Testis (tissue), 3 donors: ENCODE results near the gene GLRA3. TPM values are rescaled to one million over a fixed set of nuclear protein-coding genes. Genes with fewer than 3 reads are reported as not detected.

Experiments
- DNase-seq: peaks from one replicate; pipeline ENCODE4 v3.0.0-alpha.2; 2019
- H3K27ac ChIP-seq, 2 donors: fragments of 200-600 bp; sonication (generic); one replicate each; pipeline ENCODE4 v1.5.1; 2019
- H3K27me3 ChIP-seq: fragments of 200-600 bp; sonication (generic); one replicate; pipeline ENCODE4 v1.5.1; 2019
- H3K36me3 ChIP-seq: fragments of 200-600 bp; sonication (generic); one replicate; pipeline ENCODE4 v1.5.1; 2017; ENCODE audit warnings: low read depth; ENCODE audit errors: missing control alignments
- H3K4me1 ChIP-seq: fragments of 200-600 bp; sonication (generic); one replicate; pipeline ENCODE4 v1.5.1; 2019
- H3K4me3 ChIP-seq, 2 donors: fragments of 200-600 bp; sonication (generic); one replicate each; pipeline ENCODE4 v1.5.1; 2017 to 2019
- H3K9me3 ChIP-seq: fragments of 200-600 bp; sonication (generic); one replicate; pipeline ENCODE4 v1.5.1; 2017
- POLR2A ChIP-seq: fragments of 450-650 bp; IDR thresholded peaks from one replicate; pipeline ENCODE4 v1.6.1; 2017; ENCODE audit warnings: antibody characterized with exemption, mild to moderate bottlenecking, moderate library complexity
- WGBS, 2 donors: methylation state at CpG; one replicate each; pipeline ENCODE4 v1.1.5; 2018; 5-methylcytosine and 5-hydroxymethylcytosine counted together
- intact Hi-C: fragments of 100-400 bp; cut with DNase I; formaldehyde crosslinking; loops from one replicate; pipeline ENCODE4 v1.15.1; 2023; ENCODE audit warnings: low total_unique reads
- polyA plus RNA-seq: library from polyadenylated mRNA; stranded (reverse); fragments of 350-450 nt; fragmentation: Illumina TruSeq; extraction: RNeasy Lipid Tissue Mini Kit (QIAGEN cat#74804); gene quantifications from one replicate; pipeline ENCODE4 v1.2.3, GENCODE V29; 2014; ENCODE audit warnings: low read depth, low replicate concordance; ENCODE audit not compliant: insufficient read depth
- total RNA-seq, 2 donors: library from RNA; depleted of rRNA; stranded (reverse); fragments of >200 nt; gene quantifications; one replicate each; pipeline ENCODE4 v1.2.3, GENCODE V29; 2016
- TF ChIP-seq, protein P1 (sequence below), 3 experiments: fragments of 450-650 bp in 2 of 3; fragments of 200-600 bp in 1 of 3; sonication (generic) in 1 of 3; IDR thresholded peaks; one replicate each; pipeline ENCODE4 v1.5.1; 2016 to 2019; ENCODE audit warnings: antibody characterized with exemption in 3 of 3, mild to moderate bottlenecking in 2 of 3, moderate library complexity in 1 of 3

GLRA3 gene
- total and polyA plus RNA-seq, 3 donors from 2014 or later: 1.2 to 1.3 (median 1.3) TPM

DNA sequence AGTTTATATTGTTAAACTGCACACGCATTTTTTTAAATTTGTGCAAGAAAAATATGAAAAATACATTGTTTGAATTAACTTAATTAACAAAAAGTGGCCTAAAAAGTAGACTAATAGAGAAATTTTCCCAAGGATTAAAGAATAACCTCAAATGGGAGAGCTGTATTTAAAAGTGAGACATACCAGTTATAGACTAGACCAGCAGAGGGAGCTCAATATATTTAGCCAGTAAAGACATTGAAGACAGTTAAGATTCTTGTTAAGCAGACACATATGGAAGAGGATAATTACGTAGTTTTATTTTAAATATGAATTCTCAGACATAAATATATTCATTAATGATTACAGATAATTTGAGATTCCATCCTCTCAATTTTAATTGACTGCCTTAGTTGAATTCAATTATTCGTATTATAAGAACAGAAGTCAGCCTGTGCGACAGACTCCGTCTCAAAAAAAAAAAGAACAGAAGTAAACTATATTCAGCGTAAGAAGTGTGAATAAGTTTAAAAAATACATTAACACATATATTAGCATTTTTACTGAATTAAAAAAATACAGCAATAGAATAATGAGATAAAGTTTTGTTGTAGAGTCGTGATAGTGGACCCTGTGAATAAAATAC lies 64.8 kb downstream of the GLRA3 start:
- Histone ChIP-seq H3K9me3 (no peaks in the 10 kb centered on the region), H3K27ac (no peak overlapping the region), H3K4me3 (no peak overlapping the region), H3K36me3 (no peaks in the 10 kb centered on the region), H3K4me1 (no peaks in the 10 kb centered on the region), H3K27me3 (no peaks in the 10 kb centered on the region)
- no peak for TF ChIP-seq POLR2A
- TF ChIP-seq, protein P1, sequence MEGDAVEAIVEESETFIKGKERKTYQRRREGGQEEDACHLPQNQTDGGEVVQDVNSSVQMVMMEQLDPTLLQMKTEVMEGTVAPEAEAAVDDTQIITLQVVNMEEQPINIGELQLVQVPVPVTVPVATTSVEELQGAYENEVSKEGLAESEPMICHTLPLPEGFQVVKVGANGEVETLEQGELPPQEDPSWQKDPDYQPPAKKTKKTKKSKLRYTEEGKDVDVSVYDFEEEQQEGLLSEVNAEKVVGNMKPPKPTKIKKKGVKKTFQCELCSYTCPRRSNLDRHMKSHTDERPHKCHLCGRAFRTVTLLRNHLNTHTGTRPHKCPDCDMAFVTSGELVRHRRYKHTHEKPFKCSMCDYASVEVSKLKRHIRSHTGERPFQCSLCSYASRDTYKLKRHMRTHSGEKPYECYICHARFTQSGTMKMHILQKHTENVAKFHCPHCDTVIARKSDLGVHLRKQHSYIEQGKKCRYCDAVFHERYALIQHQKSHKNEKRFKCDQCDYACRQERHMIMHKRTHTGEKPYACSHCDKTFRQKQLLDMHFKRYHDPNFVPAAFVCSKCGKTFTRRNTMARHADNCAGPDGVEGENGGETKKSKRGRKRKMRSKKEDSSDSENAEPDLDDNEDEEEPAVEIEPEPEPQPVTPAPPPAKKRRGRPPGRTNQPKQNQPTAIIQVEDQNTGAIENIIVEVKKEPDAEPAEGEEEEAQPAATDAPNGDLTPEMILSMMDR (IDR thresholded peaks at IDR 0.05): peak in 1 of 3 experiments; percentile 62
- 70 to 73% methylated on average over 7 of the region's 7 CpGs for WGBS, 2 donors
- no peak for DNase-seq
- intact Hi-C loops: no loop called here

DNA sequence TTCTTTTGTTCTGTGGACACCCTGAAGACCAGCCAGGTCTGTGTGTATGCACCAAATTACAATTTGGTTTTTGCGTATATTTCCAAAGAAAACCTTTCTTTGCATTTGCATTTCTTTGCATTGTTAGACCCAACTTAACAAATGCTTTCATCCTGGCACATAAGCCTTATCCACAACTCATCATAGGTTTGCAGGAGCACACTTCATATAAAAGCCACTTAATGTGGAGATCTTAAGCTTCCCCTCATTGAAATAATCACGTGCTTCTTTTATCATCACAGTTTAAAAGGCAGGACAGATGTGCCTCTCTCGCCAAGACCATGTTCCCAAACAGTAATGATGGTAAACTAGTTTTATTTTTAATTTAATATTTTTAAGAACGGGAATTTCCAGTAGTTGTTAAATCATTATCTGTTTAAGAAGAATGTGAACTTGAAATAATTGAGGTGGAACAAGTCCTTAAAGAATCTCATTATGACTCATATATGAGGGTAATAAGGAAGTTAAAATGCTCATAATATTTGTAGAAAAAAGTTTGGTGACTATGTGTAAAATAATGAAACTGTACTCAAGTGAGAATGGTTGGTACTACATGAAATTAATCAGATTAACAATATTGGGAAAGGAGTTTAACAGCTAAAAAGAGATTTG lies 65.5 kb downstream of the GLRA3 start:
- Histone ChIP-seq H3K4me3 (no peak overlapping the region), H3K27me3 (no peaks in the 10 kb centered on the region), H3K27ac (no peak overlapping the region), H3K9me3 (no peaks in the 10 kb centered on the region), H3K36me3 (no peaks in the 10 kb centered on the region), H3K4me1 (no peaks in the 10 kb centered on the region)
- TF ChIP-seq, protein P1 (IDR thresholded peaks at IDR 0.05): no peak
- intact Hi-C loops: no loop called here
- WGBS, 2 donors: 61 to 62% methylated on average over 4 of the region's 4 CpGs
- DNase-seq: no peak

DNA sequence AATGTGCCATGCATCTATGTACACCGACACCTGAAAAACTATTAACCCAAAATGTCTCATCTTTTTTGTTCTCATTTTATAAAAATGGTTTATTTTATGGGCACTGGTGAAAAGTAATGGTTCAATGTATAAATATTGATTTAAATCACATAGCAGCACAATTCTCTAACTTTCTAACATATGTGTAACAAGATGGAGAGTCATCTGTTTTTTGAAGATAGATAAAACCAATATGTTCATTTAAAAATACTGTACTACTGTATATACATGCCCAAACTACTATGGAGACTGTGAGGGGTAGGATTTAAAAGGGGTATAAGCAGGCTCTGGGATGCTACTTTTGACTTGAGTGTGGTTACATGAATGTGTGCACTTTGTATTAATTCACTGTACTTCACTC lies 67.6 kb downstream of the GLRA3 start:
- H3K27ac ChIP-seq: no peak overlapping the region
- TF ChIP-seq POLR2A: no peak
- TF ChIP-seq, protein P1 (IDR thresholded peaks at IDR 0.05): no peak
- H3K9me3 ChIP-seq: no peaks in the 10 kb centered on the region
- WGBS, 2 donors: 90 to 100% methylated on average over 1 of the region's 1 CpG
- H3K27me3 ChIP-seq: no peaks in the 10 kb centered on the region
- H3K4me1 ChIP-seq: no peaks in the 10 kb centered on the region
- DNase-seq: no peak
- no peak overlapping the region for H3K4me3 ChIP-seq
- no peaks in the 10 kb centered on the region for H3K36me3 ChIP-seq
- intact Hi-C loops: no loop called here

DNA sequence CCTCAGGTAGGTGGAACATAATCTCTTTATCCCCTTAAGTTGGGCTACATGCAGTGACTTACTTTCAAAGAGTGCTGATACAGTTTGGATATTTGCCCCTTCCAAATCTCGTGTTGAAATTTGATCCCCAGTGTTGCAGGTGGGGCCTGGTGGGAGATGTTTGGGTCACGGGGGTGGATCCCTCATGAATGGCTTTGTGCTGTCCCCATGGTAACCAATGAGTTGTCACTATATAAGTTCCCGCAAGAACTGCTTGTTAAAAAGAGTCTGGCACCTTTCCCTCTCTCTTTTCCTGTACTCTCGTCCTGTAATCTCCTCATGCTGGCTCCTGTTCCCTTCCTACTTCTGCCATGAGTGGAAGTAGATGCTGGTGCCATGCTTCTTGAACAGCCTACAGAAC lies 71.3 kb downstream of the GLRA3 start:
- no peak for DNase-seq
- H3K4me1 ChIP-seq: no peaks in the 10 kb centered on the region
- H3K27ac ChIP-seq: no peak overlapping the region
- no peaks in the 10 kb centered on the region for H3K9me3 ChIP-seq
- no peak overlapping the region for H3K4me3 ChIP-seq
- no peak for TF ChIP-seq POLR2A
- TF ChIP-seq, protein P1 (IDR thresholded peaks at IDR 0.05): no peak
- WGBS, 2 donors: 50 to 54% methylated on average over 4 of the region's 4 CpGs
- no peaks in the 10 kb centered on the region for H3K27me3 ChIP-seq
- intact Hi-C loops: no loop called here
- no peaks in the 10 kb centered on the region for H3K36me3 ChIP-seq

DNA sequence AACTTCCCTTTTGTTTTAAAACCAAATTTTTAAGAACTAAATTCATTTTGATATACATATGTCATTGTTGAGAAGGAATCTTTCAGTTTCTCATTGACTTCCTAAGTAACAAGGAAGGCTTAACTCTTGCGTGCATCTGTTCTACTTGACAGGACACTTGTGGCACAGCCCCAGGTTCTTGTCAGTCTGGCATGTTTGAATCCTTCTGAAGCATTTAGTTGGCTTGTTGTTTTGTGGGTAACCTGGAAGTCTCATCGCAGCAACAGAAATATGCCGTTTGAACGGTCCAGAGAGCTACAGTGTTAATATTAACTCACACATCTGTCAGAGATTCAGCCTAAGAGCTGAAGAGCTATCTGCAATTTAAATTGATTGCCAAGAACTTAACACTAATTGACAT lies 76.0 kb downstream of the GLRA3 start:
- no peak for DNase-seq
- Histone ChIP-seq H3K27me3 (no peaks in the 10 kb centered on the region), H3K27ac (no peak overlapping the region), H3K36me3 (no peaks in the 10 kb centered on the region), H3K9me3 (no peaks in the 10 kb centered on the region), H3K4me1 (no peaks in the 10 kb centered on the region), H3K4me3 (no peak overlapping the region)
- intact Hi-C loops: no loop called here
- TF ChIP-seq, protein P1 (IDR thresholded peaks at IDR 0.05): no peak
- no peak for TF ChIP-seq POLR2A
- WGBS, 2 donors: 89 to 95% methylated on average over 4 of the region's 4 CpGs
